HepG2 (cell line): ENCODE measurements around the gene CYP27B1. TPM values are rescaled to one million over a fixed set of nuclear protein-coding genes. Genes with fewer than 3 reads are reported as not detected.

Source experiments
- EED ChIP-seq: sonication (generic); formaldehyde crosslinking; IDR thresholded peaks from 2 replicates; pipeline ENCODE4 v1.5.0; 2020; ENCODE audit warnings: mild to moderate bottlenecking, missing genetic modification reagents
- HMGXB3 ChIP-seq: sonication (generic); formaldehyde crosslinking; IDR thresholded peaks from 2 replicates; pipeline ENCODE4 v1.4.0; 2020; ENCODE audit warnings: missing genetic modification reagents, borderline replicate concordance
- HNRNPLL ChIP-seq: fragments of 200-400 bp; formaldehyde crosslinking; IDR thresholded peaks from 2 replicates; pipeline ENCODE4 v1.6.1; 2017; ENCODE audit warnings: mild to moderate bottlenecking, low read depth, low read length; ENCODE audit not compliant: poor library complexity, severe bottlenecking
- MEF2D ChIP-seq: sonication (generic); formaldehyde crosslinking; IDR thresholded peaks from 2 replicates; pipeline ENCODE4 v1.5.1; 2020; ENCODE audit warnings: mild to moderate bottlenecking, missing genetic modification reagents
- PHF21A ChIP-seq: sonication (generic); formaldehyde crosslinking; IDR thresholded peaks from 2 replicates; pipeline ENCODE4 v1.5.0; 2020; ENCODE audit warnings: mild to moderate bottlenecking, missing genetic modification reagents
- SAFB2 ChIP-seq: sonication (generic); formaldehyde crosslinking; IDR thresholded peaks from 2 replicates; pipeline ENCODE4 v1.5.1; 2020; ENCODE audit warnings: missing genetic modification reagents, low read depth, mild to moderate bottlenecking, borderline replicate concordance
- SALL2 ChIP-seq: sonication (generic); formaldehyde crosslinking; IDR thresholded peaks from 2 replicates; pipeline ENCODE4 v1.8.1; 2023; ENCODE audit warnings: mild to moderate bottlenecking, missing genetic modification reagents, inconsistent platforms
- SMAD3 ChIP-seq: sonication (generic); formaldehyde crosslinking; IDR thresholded peaks from 2 replicates; pipeline ENCODE4 v1.4.0; 2020; ENCODE audit warnings: missing genetic modification reagents
- ZNF292 ChIP-seq: sonication (generic); formaldehyde crosslinking; IDR thresholded peaks from 2 replicates; pipeline ENCODE4 v1.8.1; 2022; ENCODE audit warnings: mild to moderate bottlenecking, low read depth, missing genetic modification reagents, borderline replicate concordance
- ZNF556 ChIP-seq: sonication (generic); formaldehyde crosslinking; IDR thresholded peaks from 2 replicates; pipeline ENCODE4 v1.4.0; 2020; ENCODE audit warnings: mild to moderate bottlenecking, missing genetic modification reagents, borderline replicate concordance
- ZNF614 ChIP-seq: IDR thresholded peaks from 2 replicates; pipeline ENCODE4 v1.6.1; 2018; ENCODE audit warnings: missing biosample characterization, missing genetic modification reagents, inconsistent platforms, borderline replicate concordance
- ZNF691 ChIP-seq: sonication (generic); formaldehyde crosslinking; IDR thresholded peaks from 2 replicates; pipeline ENCODE4 v1.4.0; 2020; ENCODE audit warnings: missing genetic modification reagents, low read depth, mild to moderate bottlenecking, borderline replicate concordance
- polyA plus RNA-seq, 8 experiments: library from polyadenylated mRNA; depleted of rRNA in 3 of 8; stranded (reverse) in 7 of 8; unstranded in 1 of 8; fragments of >200 nt; fragmentation: Illumina TruSeq in 4 of 8; extraction: Trizol in 4 of 8; gene quantifications; 2 replicates each; pipeline versions ENCODE4 v1.2.1 to v1.2.3, GENCODE V29; 2011 to 2016; ENCODE audit warnings: low read depth in 4 of 8, missing spikeins in 1 of 8, mixed read lengths in 1 of 8; ENCODE audit not compliant: insufficient read depth in 1 of 8
- total RNA-seq, 5 experiments: library from RNA; depleted of rRNA; stranded (reverse); fragments of >200 nt; fragmentation: Illumina TruSeq; extraction: Trizol; gene quantifications; 2 replicates each; pipeline ENCODE4 v1.2.3, GENCODE V29; 2016; ENCODE audit warnings: low read depth in 1 of 5
- TF ChIP-seq, protein P1 (sequence below), 2 experiments: IDR thresholded peaks; 2 replicates each; pipeline ENCODE4 v1.6.1; 2011 to 2012; ENCODE audit warnings: low read length in 2 of 2, borderline replicate concordance in 1 of 2, low read depth in 1 of 2, mild to moderate bottlenecking in 1 of 2, moderate library complexity in 1 of 2
- TF ChIP-seq, protein P2 (sequence below): sonication (generic); formaldehyde crosslinking; IDR thresholded peaks from 2 replicates; pipeline ENCODE4 v1.5.1; 2020; ENCODE audit warnings: missing genetic modification reagents, mild to moderate bottlenecking, borderline replicate concordance

The CYP27B1 gene
- total and polyA plus RNA-seq, 2 of the 13 experiments (the other 11 are each of a cell fraction or from before 2014, with no cell fraction given): 2.3 to 3.0 TPM

DNA sequence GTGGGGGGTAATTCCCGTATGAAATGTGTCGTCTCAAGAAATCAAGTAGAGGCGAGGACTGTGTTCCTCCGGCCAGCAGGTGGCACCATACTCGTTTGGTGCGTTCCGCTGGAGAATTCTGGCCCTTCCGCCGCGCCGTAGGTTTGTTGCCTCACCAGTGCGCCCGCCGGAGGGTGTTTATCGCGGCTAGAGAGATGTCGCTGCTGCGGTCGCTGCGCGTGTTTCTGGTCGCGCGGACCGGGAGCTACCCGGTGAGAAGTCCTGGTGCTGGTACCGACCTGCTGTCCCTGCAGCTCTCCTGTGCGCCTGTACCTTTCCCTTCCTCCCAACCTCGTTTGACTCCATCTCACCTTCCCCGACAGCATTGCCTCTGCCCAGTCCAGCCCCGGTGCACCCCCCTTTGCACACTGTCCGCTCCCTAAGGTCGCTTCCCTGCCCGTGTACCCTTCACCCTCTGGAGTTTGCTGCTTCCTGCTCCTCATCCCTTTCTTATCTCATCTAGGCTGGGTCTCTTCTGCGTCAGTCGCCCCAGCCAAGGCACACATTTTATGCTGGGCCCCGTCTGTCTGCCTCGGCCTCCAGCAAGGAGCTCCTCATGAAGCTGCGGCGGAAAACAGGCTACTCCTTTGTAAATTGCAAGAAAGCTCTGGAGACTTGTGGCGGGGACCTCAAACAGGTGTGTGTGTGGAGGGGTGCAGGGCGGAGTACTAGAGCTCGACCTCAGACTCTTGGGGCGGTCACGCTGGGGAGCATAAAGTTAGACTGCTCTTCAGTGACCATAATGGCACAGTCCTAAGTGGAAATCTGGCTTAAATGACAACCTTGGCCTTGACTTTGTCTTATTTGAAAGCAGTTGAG is 16.0 kb upstream of the CYP27B1 start, which contains the start of gene TSFM (continued):
- TF ChIP-seq, protein P1, sequence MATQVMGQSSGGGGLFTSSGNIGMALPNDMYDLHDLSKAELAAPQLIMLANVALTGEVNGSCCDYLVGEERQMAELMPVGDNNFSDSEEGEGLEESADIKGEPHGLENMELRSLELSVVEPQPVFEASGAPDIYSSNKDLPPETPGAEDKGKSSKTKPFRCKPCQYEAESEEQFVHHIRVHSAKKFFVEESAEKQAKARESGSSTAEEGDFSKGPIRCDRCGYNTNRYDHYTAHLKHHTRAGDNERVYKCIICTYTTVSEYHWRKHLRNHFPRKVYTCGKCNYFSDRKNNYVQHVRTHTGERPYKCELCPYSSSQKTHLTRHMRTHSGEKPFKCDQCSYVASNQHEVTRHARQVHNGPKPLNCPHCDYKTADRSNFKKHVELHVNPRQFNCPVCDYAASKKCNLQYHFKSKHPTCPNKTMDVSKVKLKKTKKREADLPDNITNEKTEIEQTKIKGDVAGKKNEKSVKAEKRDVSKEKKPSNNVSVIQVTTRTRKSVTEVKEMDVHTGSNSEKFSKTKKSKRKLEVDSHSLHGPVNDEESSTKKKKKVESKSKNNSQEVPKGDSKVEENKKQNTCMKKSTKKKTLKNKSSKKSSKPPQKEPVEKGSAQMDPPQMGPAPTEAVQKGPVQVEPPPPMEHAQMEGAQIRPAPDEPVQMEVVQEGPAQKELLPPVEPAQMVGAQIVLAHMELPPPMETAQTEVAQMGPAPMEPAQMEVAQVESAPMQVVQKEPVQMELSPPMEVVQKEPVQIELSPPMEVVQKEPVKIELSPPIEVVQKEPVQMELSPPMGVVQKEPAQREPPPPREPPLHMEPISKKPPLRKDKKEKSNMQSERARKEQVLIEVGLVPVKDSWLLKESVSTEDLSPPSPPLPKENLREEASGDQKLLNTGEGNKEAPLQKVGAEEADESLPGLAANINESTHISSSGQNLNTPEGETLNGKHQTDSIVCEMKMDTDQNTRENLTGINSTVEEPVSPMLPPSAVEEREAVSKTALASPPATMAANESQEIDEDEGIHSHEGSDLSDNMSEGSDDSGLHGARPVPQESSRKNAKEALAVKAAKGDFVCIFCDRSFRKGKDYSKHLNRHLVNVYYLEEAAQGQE (IDR thresholded peaks at IDR 0.05; ENCODE audit: borderline replicate concordance in 1 of 2, low read depth in 1 of 2, low read length in 2 of 2): peak in 1 of 2 experiments; percentile 78; a peak in 2 of 4 replicates
- TF ChIP-seq ZNF691 (CRISPR knock-in tag) (peak; percentile 85; the same call in 1 of the 2 replicates), HNRNPLL (peak; percentile 79), EED (no peak), SMAD3 (peak; percentile 98), PHF21A (CRISPR knock-in tag) (peak; percentile 63; the same call in 1 of the 2 replicates), SAFB2 (CRISPR knock-in tag) (peak; percentile 92; the same call in 1 of the 2 replicates), ZNF556 (CRISPR knock-in tag) (no peak), SALL2 (CRISPR knock-in tag) (peak; percentile 69; the same call in 1 of the 2 replicates), ZNF614 (CRISPR knock-in tag) (peak; percentile 95), ZNF292 (CRISPR knock-in tag) (0 out of 2 replicates have a peak, but pooled peaks have one; percentile 21), MEF2D (CRISPR knock-in tag) (peak; percentile 70; the same call in 1 of the 2 replicates), HMGXB3 (CRISPR knock-in tag) (peak; percentile 66; the same call in 1 of the 2 replicates)
- TF ChIP-seq, protein P2, sequence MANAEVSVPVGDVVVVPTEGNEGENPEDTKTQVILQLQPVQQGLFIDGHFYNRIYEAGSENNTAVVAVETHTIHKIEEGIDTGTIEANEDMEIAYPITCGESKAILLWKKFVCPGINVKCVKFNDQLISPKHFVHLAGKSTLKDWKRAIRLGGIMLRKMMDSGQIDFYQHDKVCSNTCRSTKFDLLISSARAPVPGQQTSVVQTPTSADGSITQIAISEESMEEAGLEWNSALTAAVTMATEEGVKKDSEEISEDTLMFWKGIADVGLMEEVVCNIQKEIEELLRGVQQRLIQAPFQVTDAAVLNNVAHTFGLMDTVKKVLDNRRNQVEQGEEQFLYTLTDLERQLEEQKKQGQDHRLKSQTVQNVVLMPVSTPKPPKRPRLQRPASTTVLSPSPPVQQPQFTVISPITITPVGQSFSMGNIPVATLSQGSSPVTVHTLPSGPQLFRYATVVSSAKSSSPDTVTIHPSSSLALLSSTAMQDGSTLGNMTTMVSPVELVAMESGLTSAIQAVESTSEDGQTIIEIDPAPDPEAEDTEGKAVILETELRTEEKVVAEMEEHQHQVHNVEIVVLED: peak; percentile 76; the same call in 1 of the 2 replicates
